HCT116 (cell line): Measurements from ENCODE around the gene GP1BB. TPM values are rescaled to one million over a fixed set of nuclear protein-coding genes. Genes with fewer than 3 reads are reported as not detected.

Experiments used
- ATAC-seq: fragments of 200-7000 bp; cut with Tn5 transposase; 2 replicates; pipeline ENCODE4 v1.9.1; 2020; ENCODE audit warnings: mild to moderate bottlenecking, moderate library complexity
- BruUV-seq: library from RNA; stranded (reverse); fragments of 400-500 nt; replicated peaks from 2 replicates; lab custom pipeline; 2021; lab: Mats Ljungman, UMichigan
- CTCF ChIA-PET: fragments of 300-600 bp; sonication (Branson Sonifier 250); formaldehyde crosslinking; loops from one replicate; lab custom pipeline; 2021; ENCODE audit warnings: antibody characterized with exemption; lab: Charles Lee
- POLR2A ChIA-PET: fragments of 300-600, 350-600 bp; sonication (Branson Sonifier 250); formaldehyde crosslinking; loops from one replicate; lab custom pipeline; 2021; ENCODE audit warnings: antibody characterized with exemption; lab: Charles Lee
- RAD21 ChIA-PET, 2 experiments: fragments of 300-600 bp; sonication (Branson Sonifier 250); formaldehyde crosslinking; loops; one replicate each; lab custom pipeline; 2023; ENCODE audit warnings: low total read pairs in 2 of 2; ENCODE audit not compliant: uncharacterized antibody in 2 of 2, unreplicated experiment in 2 of 2, low non-redundant PET in 1 of 2; lab: Charles Lee
- DNase-seq: peaks from one replicate; pipeline ENCODE4 v3.0.0-alpha.2; 2010; ENCODE audit warnings: low read depth, low spot score
- H2AFZ ChIP-seq: fragments of 200-600 bp; shearing (Covaris generic), sonication (generic); 2 replicates; pipeline ENCODE4 v1.6.1; 2017; ENCODE audit warnings: low read depth, mixed run types, mixed read lengths, antibody characterized with exemption, low read length; ENCODE audit not compliant: poor library complexity, severe bottlenecking
- H3K27ac ChIP-seq: 2 replicates; pipeline ENCODE4 v1.5.1; 2012; ENCODE audit warnings: low read depth, low read length
- H3K27me3 ChIP-seq: fragments of 200-600 bp; sonication (generic); 2 replicates; pipeline ENCODE4 v1.6.1; 2016; ENCODE audit warnings: mixed run types, low read length, mixed read lengths; ENCODE audit not compliant: insufficient read depth
- H3K36me3 ChIP-seq, 2 experiments: fragments of 200-500 bp in 1 of 2; fragments of 200-600 bp in 1 of 2; sonication (Bioruptor generic) in 1 of 2; sonication (generic) in 1 of 2; 2 replicates each; pipeline versions ENCODE4 v1.5.1 to v1.6.1; 2014 to 2016; ENCODE audit warnings: low read length in 2 of 2, inconsistent platforms in 1 of 2, mixed read lengths in 1 of 2, mixed run types in 1 of 2; ENCODE audit not compliant: insufficient read depth in 2 of 2, control insufficient read depth in 1 of 2
- H3K4me1 ChIP-seq, 2 experiments: fragments of 200-600 bp in 1 of 2; sonication (generic) in 1 of 2; 2 replicates each; pipeline versions ENCODE4 v1.5.1 to v1.6.1; 2012 to 2017; ENCODE audit warnings: low read length in 2 of 2, inconsistent platforms in 1 of 2, mild to moderate bottlenecking in 1 of 2, mixed read lengths in 1 of 2, mixed run types in 1 of 2, moderate library complexity in 1 of 2; ENCODE audit not compliant: insufficient read depth in 2 of 2, control insufficient read depth in 1 of 2
- H3K4me2 ChIP-seq: fragments of 200-600 bp; sonication (generic); 2 replicates; pipeline ENCODE4 v1.6.1; 2017; ENCODE audit warnings: mixed run types, low read length, mixed read lengths
- H3K4me3 ChIP-seq, 2 experiments: fragments of 200-600 bp in 1 of 2; sonication (generic) in 1 of 2; replicated peaks in 1 of 2; 2 replicates each; pipeline ENCODE4 v1.5.1; 2011 to 2016; ENCODE audit warnings: low read length in 2 of 2, control low read depth in 1 of 2, low read depth in 1 of 2, mild to moderate bottlenecking in 1 of 2, mixed read lengths in 1 of 2, mixed run types in 1 of 2
- H3K79me2 ChIP-seq: fragments of 200-600 bp; sonication (generic); 2 replicates; pipeline ENCODE4 v1.6.1; 2017; ENCODE audit warnings: mild to moderate bottlenecking, mixed run types, low read length, moderate library complexity, mixed read lengths; ENCODE audit not compliant: insufficient read depth
- H3K9ac ChIP-seq: fragments of 200-600 bp; sonication (generic); 2 replicates; pipeline ENCODE4 v1.6.1; 2016; ENCODE audit warnings: low read length, mixed read lengths
- H3K9me2 ChIP-seq: fragments of 200-600 bp; sonication (generic), shearing (Covaris generic); 2 replicates; pipeline ENCODE4 v1.6.1; 2017; ENCODE audit warnings: mixed run types, mild to moderate bottlenecking, moderate library complexity; ENCODE audit not compliant: insufficient read depth
- H3K9me3 ChIP-seq, 2 experiments: fragments of 200-500 bp in 1 of 2; fragments of 200-600 bp in 1 of 2; sonication (Bioruptor generic) in 1 of 2; sonication (generic) in 1 of 2; 2 replicates each; pipeline ENCODE4 v1.6.1; 2014 to 2017; ENCODE audit warnings: low read length in 2 of 2, mixed read lengths in 2 of 2, inconsistent platforms in 1 of 2, low read depth in 1 of 2, mild to moderate bottlenecking in 1 of 2, mixed run types in 1 of 2, moderate library complexity in 1 of 2; ENCODE audit not compliant: control insufficient read depth in 1 of 2, insufficient read depth in 1 of 2
- H4K20me1 ChIP-seq: fragments of 200-600 bp; sonication (generic), shearing (Covaris generic); 2 replicates; pipeline ENCODE4 v1.6.1; 2017; ENCODE audit warnings: mixed run types, mild to moderate bottlenecking, moderate library complexity; ENCODE audit not compliant: insufficient read depth
- ATF3 ChIP-seq: IDR thresholded peaks from 2 replicates; pipeline ENCODE4 v1.6.1; 2012
- FOSL1 ChIP-seq: IDR thresholded peaks from 2 replicates; pipeline ENCODE4 v1.6.1; 2012; ENCODE audit warnings: low read depth
- JUND ChIP-seq: IDR thresholded peaks from 2 replicates; pipeline ENCODE4 v1.6.1; 2012
- MAX ChIP-seq: IDR thresholded peaks from 2 replicates; pipeline ENCODE4 v1.6.1; 2012
- POLR2A ChIP-seq: IDR thresholded peaks from 2 replicates; pipeline ENCODE4 v1.7.0; 2011; ENCODE audit warnings: borderline replicate concordance; ENCODE audit not compliant: insufficient read depth, insufficient read length; ENCODE audit errors: extremely low read depth
- POLR2AphosphoS5 ChIP-seq: IDR thresholded peaks from 2 replicates; pipeline ENCODE4 v1.6.1; 2011; ENCODE audit warnings: mild to moderate bottlenecking, low read depth, low read length, moderate library complexity
- REST ChIP-seq: IDR thresholded peaks from 2 replicates; pipeline ENCODE4 v1.6.1; 2012; ENCODE audit warnings: low read depth
- SIN3A ChIP-seq: IDR thresholded peaks from 2 replicates; pipeline ENCODE4 v1.6.1; 2012; ENCODE audit warnings: low read depth
- SRF ChIP-seq: IDR thresholded peaks from 2 replicates; pipeline ENCODE4 v1.6.1; 2012; ENCODE audit warnings: low read depth
- YY1 ChIP-seq: IDR thresholded peaks from 2 replicates; pipeline ENCODE4 v1.6.1; 2011; ENCODE audit warnings: low read length, low read depth, moderate library complexity, mild to moderate bottlenecking; ENCODE audit not compliant: insufficient replicate concordance; ENCODE audit errors: extremely low read depth
- ZBTB33 ChIP-seq: IDR thresholded peaks from 2 replicates; pipeline ENCODE4 v1.6.1; 2011; ENCODE audit warnings: mild to moderate bottlenecking, low read length, moderate library complexity; ENCODE audit not compliant: insufficient replicate concordance; ENCODE audit errors: extremely low read depth
- ZNF274 ChIP-seq: fragments of 200-500 bp; sonication (Bioruptor generic); IDR thresholded peaks from 2 replicates; pipeline ENCODE4 v1.6.1; 2014; ENCODE audit warnings: mild to moderate bottlenecking, low read depth, low read length, inconsistent platforms
- intact Hi-C: fragments of 100-400 bp; cut with micrococcal nuclease; formaldehyde crosslinking; loops from 2 replicates; pipeline ENCODE4 v1.10.0; 2022
- total RNA-seq: library from RNA; stranded (reverse); gene quantifications from one replicate; pipeline ENCODE4 v1.2.1, GENCODE V29; 2021; ENCODE audit not compliant: unreplicated experiment

The GP1BB gene
- total RNA-seq, 1 experiment from 2014 or later: 4.8 TPM

GRCh38 chr22:19728836-19729235, 5.5 kb downstream of the GP1BB start:
- RAD21 ChIA-PET: no interaction called here
- no peak overlapping the region for H3K4me2 ChIP-seq
- no peak for TF ChIP-seq POLR2AphosphoS5
- no peak for TF ChIP-seq SRF
- no peak for TF ChIP-seq MAX
- TF ChIP-seq ZNF274: no peak
- TF ChIP-seq SIN3A: no peak
- no peak for TF ChIP-seq ATF3
- TF ChIP-seq FOSL1: no peak
- TF ChIP-seq POLR2A: no peak
- TF ChIP-seq YY1: no peak
- TF ChIP-seq REST: no peak
- TF ChIP-seq ZBTB33: no peak
- no peak for TF ChIP-seq JUND
- TF ChIP-seq, all 23 proteins: peak for 0
- intact Hi-C loops: no loop called here
- Histone ChIP-seq H3K36me3 (no peaks in the 10 kb centered on the region), H3K9ac (no peak overlapping the region), H3K4me1 (peaks cover 0 to 12% of the 10 kb centered on the region in 2 experiments; a peak in 2 of 4 replicates), H3K27ac (no peak overlapping the region), H3K9me2 (no peaks in the 10 kb centered on the region), H2AFZ (no peak overlapping the region), H3K27me3 (no peaks in the 10 kb centered on the region), H4K20me1 (no peaks in the 10 kb centered on the region), H3K9me3 (no peaks in the 10 kb centered on the region), H3K4me3 (no peak overlapping the region), H3K79me2 (no peaks in the 10 kb centered on the region)
- BruUV-seq: no TSS peak
- ATAC-seq (no peak), DNase-seq (no peak)
- CTCF ChIA-PET: no interaction called here
- POLR2A ChIA-PET: no interaction called here
